ENCODE data around the gene ST7. TPM values are rescaled to one million over a fixed set of nuclear protein-coding genes. Genes with fewer than 3 reads are reported as not detected.
A peak's percentile ranks its signal among the peaks of the same experiment; 100 is the strongest.
"Not testable (repeated sequence)": the region's sequence is repeated elsewhere in the genome, so short reads cannot be mapped to it uniquely, and the experiment has no call there.

ST7 gene
- total RNA-seq, 1 donor = 31.5 TPM

- H3K4me3 ChIP-seq (ENCODE audit: low read depth, low read length) = no peak overlapping the region
These were observed 285.2 kb downstream of the ST7 start for GRCh38 chr7:117238472-117238871.

GRCh38 chr7:117238937-117239336, 285.6 kb downstream of the ST7 start:
- H3K4me3 ChIP-seq (ENCODE audit: low read depth, low read length) = no peak overlapping the region
- no peak for TF ChIP-seq CTCF (IDR thresholded peaks at IDR 0.05; ENCODE audit: insufficient read depth, low read depth, low read length)
- DNase-seq (ENCODE audit: low read depth) = no peak

More at GRCh38 chr7:117238472-117238871, 285.2 kb downstream of the ST7 start:
- no peak for DNase-seq (ENCODE audit: low read depth)
- no peak for TF ChIP-seq CTCF (IDR thresholded peaks at IDR 0.05; ENCODE audit: insufficient read depth, low read depth, low read length)

GRCh38 chr7:117241088-117241487, 287.8 kb downstream of the ST7 start:
- DNase-seq (ENCODE audit: low read depth) = no peak
- TF ChIP-seq CTCF (IDR thresholded peaks at IDR 0.05; ENCODE audit: insufficient read depth, low read depth, low read length) = no peak
- no peak overlapping the region for H3K4me3 ChIP-seq (ENCODE audit: low read depth, low read length)

- no peak overlapping the region for H3K4me3 ChIP-seq (ENCODE audit: low read depth, low read length)
- TF ChIP-seq CTCF (IDR thresholded peaks at IDR 0.05; ENCODE audit: insufficient read depth, low read depth, low read length) = no peak
- no peak for DNase-seq (ENCODE audit: low read depth)
These were observed 290.1 kb downstream of the ST7 start for GRCh38 chr7:117243390-117243789.

- DNase-seq (ENCODE audit: low read depth); H3K4me3 ChIP-seq (ENCODE audit: low read depth, low read length): not testable (repeated sequence)
These were observed 292.4 kb downstream of the ST7 start for GRCh38 chr7:117245703-117246102.

- no peak for TF ChIP-seq CTCF (IDR thresholded peaks at IDR 0.05; ENCODE audit: insufficient read depth, low read depth, low read length)
- H3K4me3 ChIP-seq (ENCODE audit: low read depth, low read length) = no peak overlapping the region
- DNase-seq (ENCODE audit: low read depth) = no peak
These were observed 294.5 kb downstream of the ST7 start for GRCh38 chr7:117247809-117248208.

- no peak for TF ChIP-seq CTCF (IDR thresholded peaks at IDR 0.05; ENCODE audit: insufficient read depth, low read depth, low read length)
- H3K4me3 ChIP-seq (ENCODE audit: low read depth, low read length) = no peak overlapping the region
- DNase-seq (ENCODE audit: low read depth) = peak; percentile 71
These were observed 295.5 kb downstream of the ST7 start for GRCh38 chr7:117248829-117249228.
